ENCODE results near the gene TBP.

DNA sequence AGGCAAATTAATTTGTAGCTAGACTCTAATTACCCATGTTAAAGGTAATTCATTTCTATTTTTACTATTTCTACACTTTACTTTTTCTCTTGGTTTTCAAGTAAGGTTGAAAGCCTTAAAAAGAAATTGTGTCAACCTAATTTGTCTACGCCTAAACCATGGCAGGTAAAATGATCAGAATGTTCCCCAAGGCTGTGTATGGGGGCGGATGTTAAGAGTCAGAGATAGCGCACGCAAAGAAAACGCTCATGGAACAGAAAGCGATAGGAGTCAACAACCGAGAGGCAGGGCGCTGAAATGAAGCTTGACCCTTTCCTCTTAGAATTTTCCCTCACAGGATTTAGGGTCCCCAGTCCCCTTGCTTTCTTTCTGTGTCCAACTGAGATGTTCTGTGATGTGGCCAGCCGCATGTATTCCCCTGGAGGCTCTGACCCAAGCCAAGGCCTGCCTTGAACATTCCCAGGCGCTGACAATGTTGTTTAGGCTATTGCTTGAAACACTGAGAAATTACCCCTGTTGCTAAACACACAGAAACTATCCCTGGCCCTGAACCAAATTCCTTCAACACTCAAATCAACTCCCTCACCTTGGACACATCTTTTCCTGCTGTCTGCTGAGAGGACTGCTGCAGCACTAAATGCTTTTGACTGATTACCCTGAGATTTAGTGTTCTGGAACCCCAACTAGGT lies 12.0 kb upstream of the TBP start:
- no peak for TF ChIP-seq ZNF274 (IDR thresholded peaks at IDR 0.05; ENCODE audit: low read depth, low read length)
- TF ChIP-seq SUZ12 (IDR thresholded peaks at IDR 0.05; ENCODE audit: extremely low read depth, insufficient read depth, insufficient read length), result no peak
- no peak for TF ChIP-seq YY1 (IDR thresholded peaks at IDR 0.05; ENCODE audit: insufficient read depth, insufficient read length)

Data from NT2/D1 (cell line).